Keratinocyte (primary cell): Measurements from ENCODE around the gene GTPBP1. TPM values are rescaled to one million over a fixed set of nuclear protein-coding genes. Genes with fewer than 3 reads are reported as not detected.

Experiments
- DNase-seq: peaks from one replicate; pipeline ENCODE4 v3.0.0-alpha.2; 2011; ENCODE audit warnings: low read depth, missing footprints, low spot score
- FAIRE-seq: peaks from 2 replicates; lab custom pipeline; 2011; peaks lifted over from hg19 to GRCh38; lab: Jason Lieb, UNC
- H2AFZ ChIP-seq: 2 replicates; pipeline ENCODE4 v1.6.0; 2012; ENCODE audit warnings: low read length, control low read depth, inconsistent platforms; ENCODE audit not compliant: control insufficient read depth
- H3K27ac ChIP-seq: 2 replicates; pipeline ENCODE4 v1.5.1; 2011; ENCODE audit warnings: low read length; ENCODE audit not compliant: control insufficient read depth, insufficient read depth
- H3K27me3 ChIP-seq: 3 replicates; pipeline ENCODE4 v1.6.0; 2011; ENCODE audit warnings: low read length; ENCODE audit not compliant: control insufficient read depth, insufficient read depth; ENCODE audit errors: extremely low read depth
- H3K36me3 ChIP-seq, 2 experiments: 2 replicates in 1 of 2; 3 replicates in 1 of 2; pipeline ENCODE4 v1.5.1; 2011; ENCODE audit warnings: low read length in 2 of 2, mild to moderate bottlenecking in 1 of 2; ENCODE audit not compliant: control insufficient read depth in 2 of 2, insufficient read depth in 2 of 2; ENCODE audit errors: extremely low read depth in 1 of 2
- H3K4me1 ChIP-seq: 3 replicates; pipeline ENCODE4 v1.5.1; 2011; ENCODE audit warnings: low read length; ENCODE audit not compliant: control insufficient read depth, insufficient read depth; ENCODE audit errors: extremely low read depth
- H3K4me2 ChIP-seq: 3 replicates; pipeline ENCODE4 v1.6.0; 2011; ENCODE audit warnings: low read depth, low read length; ENCODE audit not compliant: control insufficient read depth, insufficient read depth; ENCODE audit errors: extremely low read depth
- H3K4me3 ChIP-seq, 3 experiments: fragments of 200-600 bp in 1 of 3; sonication (generic) in 1 of 3; 2 replicates in 2 of 3; 3 replicates in 1 of 3; pipeline ENCODE4 v1.5.1; 2011 to 2016; ENCODE audit warnings: low read length in 3 of 3, mild to moderate bottlenecking in 3 of 3, control low read depth in 2 of 3, inconsistent platforms in 1 of 3, low read depth in 1 of 3, mixed read lengths in 1 of 3, mixed run types in 1 of 3, moderate library complexity in 1 of 3; ENCODE audit not compliant: control insufficient read depth in 2 of 3, insufficient read depth in 2 of 3; ENCODE audit errors: extremely low read depth in 1 of 3
- H3K79me2 ChIP-seq: 2 replicates; pipeline ENCODE4 v1.6.0; 2012; ENCODE audit warnings: low read length; ENCODE audit not compliant: control insufficient read depth, insufficient read depth
- H3K9ac ChIP-seq: 3 replicates; pipeline ENCODE4 v1.6.0; 2011; ENCODE audit warnings: low read length; ENCODE audit not compliant: control insufficient read depth, insufficient read depth; ENCODE audit errors: extremely low read depth
- H3K9me1 ChIP-seq: 3 replicates; pipeline ENCODE4 v1.6.0; 2011; ENCODE audit warnings: low read length; ENCODE audit not compliant: control insufficient read depth, insufficient read depth; ENCODE audit errors: extremely low read depth
- H3K9me3 ChIP-seq: 2 replicates; pipeline ENCODE4 v1.5.1; 2012; ENCODE audit warnings: low read depth, low read length; ENCODE audit not compliant: control insufficient read depth
- H4K20me1 ChIP-seq: 3 replicates; pipeline ENCODE4 v1.6.0; 2011; ENCODE audit warnings: low read length; ENCODE audit not compliant: control insufficient read depth, insufficient read depth; ENCODE audit errors: extremely low read depth
- EZH2 ChIP-seq: IDR thresholded peaks from one replicate; pipeline ENCODE4 v1.6.1; 2012; ENCODE audit warnings: inconsistent platforms, mild to moderate bottlenecking, low read length, moderate library complexity
- dilution Hi-C: fragments of 300-500 bp; cut with MboI; formaldehyde crosslinking; loops from one replicate; pipeline ENCODE4 v1.7.0; 2020; ENCODE audit warnings: low sequenced_read_pairs; ENCODE audit not compliant: extremely low pct_ligation_motif_present
- polyA plus RNA-seq, 5 experiments: library from polyadenylated mRNA; depleted of rRNA in 3 of 5; stranded (reverse) in 3 of 5; stranded (forward) in 1 of 5; unstranded in 1 of 5; fragments of >200 nt; gene quantifications; 1 replicate in 1 of 5; 2 replicates in 3 of 5; 3 replicates in 1 of 5; pipeline versions ENCODE4 v1.2.1 to v1.2.3, GENCODE V29; 2011 to 2012; ENCODE audit warnings: missing spikeins in 2 of 5, low read depth in 1 of 5, low replicate concordance in 1 of 5
- TF ChIP-seq, protein P1 (sequence below), 3 experiments: IDR thresholded peaks in 1 of 3; conservative IDR thresholded peaks in 1 of 3; optimal IDR thresholded peaks in 1 of 3; 2 replicates in 2 of 3; 3 replicates in 1 of 3; pipeline versions ENCODE3 to v1.5.1; 2011; ENCODE audit warnings: low read length in 3 of 3, mild to moderate bottlenecking in 3 of 3, moderate library complexity in 2 of 3, control low read depth in 1 of 3, inconsistent platforms in 1 of 3; ENCODE audit not compliant: insufficient read depth in 2 of 3; ENCODE audit errors: extremely low read depth in 1 of 3

The GTPBP1 gene
- polyA plus RNA-seq, 1 donor (not counting 4 experiments of a cell fraction or from before 2014, with no cell fraction given), result 16.3 TPM

DNA sequence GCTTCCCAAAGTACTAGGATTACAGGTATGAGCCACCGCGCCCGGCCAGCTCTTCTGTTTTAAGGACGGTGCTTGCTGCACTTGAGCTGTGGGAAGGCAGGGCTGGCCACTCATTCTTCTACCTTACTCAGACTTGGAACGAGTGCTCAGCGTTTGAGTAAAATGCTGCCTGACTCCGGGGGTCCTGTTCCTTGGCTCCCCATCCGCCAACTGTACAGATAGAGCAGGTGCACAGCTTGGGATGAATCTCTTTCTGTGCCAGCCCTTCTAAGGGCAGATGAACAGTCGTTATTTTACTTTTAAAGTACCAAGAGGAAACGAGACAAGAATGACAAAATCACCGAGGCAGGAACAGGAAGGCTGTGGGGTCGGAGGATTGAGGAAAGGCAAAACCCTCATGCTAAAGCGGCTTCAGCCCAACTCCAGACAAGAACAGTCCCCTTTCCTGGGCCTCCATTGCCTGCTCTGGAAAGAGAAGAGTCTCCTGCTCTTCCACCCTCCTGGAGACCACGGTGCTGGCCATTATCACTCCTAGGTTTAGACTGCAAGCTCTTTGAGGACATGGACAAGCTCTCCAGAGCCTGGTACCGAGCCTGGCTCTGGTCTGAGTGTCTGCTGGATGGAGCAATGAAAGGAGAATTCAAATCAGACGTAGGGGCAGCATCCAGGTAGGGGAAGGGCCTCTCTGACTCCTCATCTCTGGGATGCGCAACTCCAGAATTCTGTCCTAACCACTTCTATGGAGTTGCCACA is 51.1 kb downstream of the GTPBP1 start:
- TF ChIP-seq, protein P1, sequence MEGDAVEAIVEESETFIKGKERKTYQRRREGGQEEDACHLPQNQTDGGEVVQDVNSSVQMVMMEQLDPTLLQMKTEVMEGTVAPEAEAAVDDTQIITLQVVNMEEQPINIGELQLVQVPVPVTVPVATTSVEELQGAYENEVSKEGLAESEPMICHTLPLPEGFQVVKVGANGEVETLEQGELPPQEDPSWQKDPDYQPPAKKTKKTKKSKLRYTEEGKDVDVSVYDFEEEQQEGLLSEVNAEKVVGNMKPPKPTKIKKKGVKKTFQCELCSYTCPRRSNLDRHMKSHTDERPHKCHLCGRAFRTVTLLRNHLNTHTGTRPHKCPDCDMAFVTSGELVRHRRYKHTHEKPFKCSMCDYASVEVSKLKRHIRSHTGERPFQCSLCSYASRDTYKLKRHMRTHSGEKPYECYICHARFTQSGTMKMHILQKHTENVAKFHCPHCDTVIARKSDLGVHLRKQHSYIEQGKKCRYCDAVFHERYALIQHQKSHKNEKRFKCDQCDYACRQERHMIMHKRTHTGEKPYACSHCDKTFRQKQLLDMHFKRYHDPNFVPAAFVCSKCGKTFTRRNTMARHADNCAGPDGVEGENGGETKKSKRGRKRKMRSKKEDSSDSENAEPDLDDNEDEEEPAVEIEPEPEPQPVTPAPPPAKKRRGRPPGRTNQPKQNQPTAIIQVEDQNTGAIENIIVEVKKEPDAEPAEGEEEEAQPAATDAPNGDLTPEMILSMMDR (optimal IDR thresholded peaks at IDR 0.05 in 1 of 3, IDR thresholded peaks at IDR 0.05 in 1 of 3, conservative IDR thresholded peaks at IDR 0.05 in 1 of 3; ENCODE audit: extremely low read depth in 1 of 3, insufficient read depth in 2 of 3, low read length in 3 of 3), result no peak
- TF ChIP-seq EZH2, result no peak
- no peaks in the 10 kb centered on the region for H4K20me1 ChIP-seq
- no peak overlapping the region for H3K9ac ChIP-seq
- H3K9me1 ChIP-seq, result no peaks in the 10 kb centered on the region
- H3K36me3 ChIP-seq, result peaks cover 3 to 5% of the 10 kb centered on the region in 2 experiments
- no peak overlapping the region for H3K27ac ChIP-seq
- DNase-seq (no peak), FAIRE-seq (no peak)
- no peaks in the 10 kb centered on the region for H3K27me3 ChIP-seq
- no peak overlapping the region for H2AFZ ChIP-seq
- H3K4me1 ChIP-seq, result peaks cover 24% of the 10 kb centered on the region
- H3K4me2 ChIP-seq, result peak overlapping the region; percentile 92
- H3K9me3 ChIP-seq, result no peaks in the 10 kb centered on the region
- no peak overlapping the region for H3K4me3 ChIP-seq
- dilution Hi-C loops, result no loop called here
- H3K79me2 ChIP-seq, result peaks cover 2% of the 10 kb centered on the region

GRCh38 chr22:38757464-38757757 is 51.7 kb downstream of the GTPBP1 start:
- no peak overlapping the region for H3K27ac ChIP-seq

More at GRCh38 chr22:38757464-38757757, 51.7 kb downstream of the GTPBP1 start:
- H2AFZ ChIP-seq, result no peak overlapping the region
- peaks cover 2% of the 10 kb centered on the region for H3K79me2 ChIP-seq
- H3K9me1 ChIP-seq, result no peaks in the 10 kb centered on the region
- no peak for FAIRE-seq
- no peak for DNase-seq
- no peak overlapping the region for H3K9ac ChIP-seq
- H3K36me3 ChIP-seq, result peaks cover 3% of the 10 kb centered on the region in 2 experiments
- TF ChIP-seq, protein P1 (optimal IDR thresholded peaks at IDR 0.05 in 1 of 3, IDR thresholded peaks at IDR 0.05 in 1 of 3, conservative IDR thresholded peaks at IDR 0.05 in 1 of 3; ENCODE audit: extremely low read depth in 1 of 3, insufficient read depth in 2 of 3, low read length in 3 of 3), result no peak
- no peak for TF ChIP-seq EZH2
- peaks cover 20% of the 10 kb centered on the region for H3K4me1 ChIP-seq
- H3K27me3 ChIP-seq, result no peaks in the 10 kb centered on the region
- dilution Hi-C loops, result no loop called here
- H4K20me1 ChIP-seq, result no peaks in the 10 kb centered on the region
- no peak overlapping the region for H3K4me3 ChIP-seq
- no peak overlapping the region for H3K4me2 ChIP-seq
- no peaks in the 10 kb centered on the region for H3K9me3 ChIP-seq
